IMR-90 (cell line): ENCODE measurements around the gene ABCA10. TPM values are rescaled to one million over a fixed set of nuclear protein-coding genes. Genes with fewer than 3 reads are reported as not detected.

Experiments used
- ATAC-seq: fragments of 200-7000 bp; cut with Tn5 transposase; 2 replicates; pipeline ENCODE4 v1.9.1; 2020; ENCODE audit warnings: low read depth, mild to moderate bottlenecking, moderate library complexity
- BruUV-seq: library from RNA; stranded (reverse); fragments of 400-500 nt; replicated peaks from 2 replicates; lab custom pipeline; 2021; lab: Mats Ljungman, UMichigan
- CTCF ChIA-PET: fragments of 300-600 bp; formaldehyde crosslinking; extraction: SDS; loops from one replicate; lab custom pipeline; 2021; ENCODE audit warnings: antibody characterized with exemption; lab: Yijun Ruan, JAX
- POLR2A ChIA-PET: fragments of 300-600 bp; sonication (Branson Sonifier 250); formaldehyde crosslinking; loops from one replicate; lab custom pipeline; 2022; ENCODE audit warnings: antibody characterized with exemption; ENCODE audit not compliant: unreplicated experiment; lab: Charles Lee
- DNase-seq: peaks from one replicate; pipeline ENCODE4 v3.0.0; 2013
- H2AFZ ChIP-seq: replicated peaks from 2 replicates; pipeline ENCODE3; 2013; ENCODE audit warnings: low read length, mild to moderate bottlenecking; ENCODE audit not compliant: poor library complexity
- H2AK5ac ChIP-seq: 2 replicates; pipeline ENCODE4 v1.6.1; 2013; ENCODE audit warnings: low read depth, low read length, inconsistent platforms
- H2AK9ac ChIP-seq: replicated peaks from 2 replicates; pipeline ENCODE3; 2013; ENCODE audit warnings: mild to moderate bottlenecking, low read depth, low read length, moderate library complexity; ENCODE audit not compliant: poor library complexity
- H2BK120ac ChIP-seq: 2 replicates; pipeline ENCODE4 v1.6.1; 2013; ENCODE audit warnings: low read depth, low read length, inconsistent platforms
- H2BK15ac ChIP-seq: 3 replicates; pipeline ENCODE4 v1.6.1; 2013; ENCODE audit warnings: low read depth, low read length, inconsistent platforms
- H2BK20ac ChIP-seq: 2 replicates; pipeline ENCODE4 v1.6.1; 2013; ENCODE audit warnings: low read depth, mild to moderate bottlenecking, inconsistent platforms, low read length, moderate library complexity
- H2BK5ac ChIP-seq: 2 replicates; pipeline ENCODE4 v1.6.1; 2013; ENCODE audit warnings: mild to moderate bottlenecking, low read depth, low read length, inconsistent platforms; ENCODE audit not compliant: poor library complexity, severe bottlenecking
- H3K14ac ChIP-seq: replicated peaks from 2 replicates; pipeline ENCODE4 v1.6.1; 2013; ENCODE audit warnings: low read depth, low read length, inconsistent platforms
- H3K18ac ChIP-seq: 2 replicates; pipeline ENCODE4 v1.6.1; 2013; ENCODE audit warnings: low read depth, low read length, control low read depth
- H3K23ac ChIP-seq: 2 replicates; pipeline ENCODE4 v1.6.1; 2013; ENCODE audit warnings: low read depth, low read length, inconsistent platforms
- H3K27ac ChIP-seq: 2 replicates; pipeline ENCODE4 v1.5.1; 2013; ENCODE audit warnings: mild to moderate bottlenecking, control low read depth, low read length; ENCODE audit not compliant: insufficient read depth
- H3K27me3 ChIP-seq: 2 replicates; pipeline ENCODE4 v1.6.1; 2013; ENCODE audit warnings: low read length; ENCODE audit not compliant: control insufficient read depth, insufficient read depth
- H3K36me3 ChIP-seq: 2 replicates; pipeline ENCODE4 v1.6.1; 2013; ENCODE audit warnings: low read length, mixed read lengths; ENCODE audit not compliant: control insufficient read depth, insufficient read depth
- H3K4ac ChIP-seq: 2 replicates; pipeline ENCODE4 v1.6.1; 2013; ENCODE audit warnings: low read depth, low read length, inconsistent platforms
- H3K4me1 ChIP-seq: 2 replicates; pipeline ENCODE4 v1.6.1; 2013; ENCODE audit warnings: low read length, mixed read lengths; ENCODE audit not compliant: control insufficient read depth, insufficient read depth
- H3K4me2 ChIP-seq: 2 replicates; pipeline ENCODE4 v1.6.1; 2013; ENCODE audit warnings: low read depth, mild to moderate bottlenecking, control low read depth, low read length, moderate library complexity
- H3K4me3 ChIP-seq: 2 replicates; pipeline ENCODE4 v1.5.1; 2013; ENCODE audit warnings: low read depth, mild to moderate bottlenecking, control low read depth, low read length, moderate library complexity; ENCODE audit not compliant: insufficient read depth
- H3K56ac ChIP-seq: 2 replicates; pipeline ENCODE4 v1.6.1; 2013; ENCODE audit warnings: low read length, inconsistent platforms; ENCODE audit not compliant: insufficient read depth; ENCODE audit errors: extremely low read depth
- H3K79me1 ChIP-seq, 2 experiments: 2 replicates each; pipeline ENCODE4 v1.6.1; 2013; ENCODE audit warnings: low read length in 2 of 2, inconsistent platforms in 1 of 2, low read depth in 1 of 2
- H3K9ac ChIP-seq: 2 replicates; pipeline ENCODE4 v1.6.1; 2013; ENCODE audit warnings: low read depth, low read length, control low read depth
- H3K9me1 ChIP-seq: 2 replicates; pipeline ENCODE4 v1.6.1; 2013; ENCODE audit warnings: low read length, inconsistent platforms; ENCODE audit not compliant: insufficient read depth
- H3K9me3 ChIP-seq: 2 replicates; pipeline ENCODE4 v1.6.1; 2013; ENCODE audit warnings: low read length; ENCODE audit not compliant: control insufficient read depth, insufficient read depth
- H4K20me1 ChIP-seq: 2 replicates; pipeline ENCODE4 v1.6.1; 2013; ENCODE audit warnings: low read length, inconsistent platforms; ENCODE audit not compliant: insufficient read depth
- H4K5ac ChIP-seq: 2 replicates; pipeline ENCODE4 v1.6.1; 2013; ENCODE audit warnings: mild to moderate bottlenecking, low read depth, low read length, control low read depth
- H4K8ac ChIP-seq, 2 experiments: 2 replicates each; pipeline ENCODE4 v1.6.1; 2013; ENCODE audit warnings: low read depth in 2 of 2, low read length in 2 of 2, control low read depth in 1 of 2, inconsistent platforms in 1 of 2
- H4K91ac ChIP-seq: 2 replicates; pipeline ENCODE4 v1.6.1; 2013; ENCODE audit warnings: low read depth, low read length, inconsistent platforms; ENCODE audit not compliant: insufficient read depth
- BHLHE40 ChIP-seq: fragments of 150-350 bp; IDR thresholded peaks from 2 replicates; pipeline ENCODE4 v1.6.1; 2016; ENCODE audit warnings: mild to moderate bottlenecking, low read depth, low read length
- CEBPB ChIP-seq: IDR thresholded peaks from 2 replicates; pipeline ENCODE4 v1.6.1; 2012; ENCODE audit warnings: low read depth, low read length, improper control_type of control experiment
- FOS ChIP-seq: fragments of 150-350 bp; IDR thresholded peaks from 2 replicates; pipeline ENCODE4 v1.6.1; 2016; ENCODE audit warnings: low read depth, low read length
- MAFK ChIP-seq: IDR thresholded peaks from 2 replicates; pipeline ENCODE4 v1.6.1; 2012; ENCODE audit warnings: low read depth, low read length, improper control_type of control experiment
- NFE2L2 ChIP-seq: fragments of 150-350 bp; IDR thresholded peaks from 2 replicates; pipeline ENCODE4 v1.6.1; 2016; ENCODE audit warnings: low read depth, mild to moderate bottlenecking, low read length
- POLR2A ChIP-seq: IDR thresholded peaks from 2 replicates; pipeline ENCODE4 v1.6.1; 2012; ENCODE audit warnings: mild to moderate bottlenecking, low read depth, low read length
- RAD21 ChIP-seq: IDR thresholded peaks from 2 replicates; pipeline ENCODE4 v1.6.1; 2012; ENCODE audit warnings: low read length, improper control_type of control experiment
- RCOR1 ChIP-seq: IDR thresholded peaks from 2 replicates; pipeline ENCODE4 v1.6.1; 2012; ENCODE audit warnings: mild to moderate bottlenecking, low read length, improper control_type of control experiment; ENCODE audit not compliant: insufficient replicate concordance
- RFX5 ChIP-seq: IDR thresholded peaks from 2 replicates; pipeline ENCODE4 v1.8.0; 2012; ENCODE audit warnings: low read depth, mild to moderate bottlenecking, low read length, moderate library complexity
- SMC3 ChIP-seq: fragments of 150-350 bp; IDR thresholded peaks from 2 replicates; pipeline ENCODE4 v1.6.1; 2016; ENCODE audit warnings: low read depth, mild to moderate bottlenecking, antibody characterized with exemption, low read length, moderate library complexity
- dilution Hi-C: fragments of 300-500 bp; cut with HindIII; formaldehyde crosslinking; loops from one replicate; pipeline ENCODE4 v1.14.3; 2018; ENCODE audit warnings: low sequenced_read_pairs; ENCODE audit not compliant: unreplicated experiment
- in situ Hi-C: fragments of 300-500 bp; cut with MboI; formaldehyde crosslinking; loops from 3 replicates; pipeline ENCODE4 v1.14.3; 2019; ENCODE audit warnings: low sequenced_read_pairs, inconsistent platforms, mixed read lengths
- intact Hi-C: fragments of 100-400 bp; cut with micrococcal nuclease; formaldehyde crosslinking; loops from 2 replicates; pipeline ENCODE4 v1.10.0; 2022
- polyA plus RNA-seq, 3 experiments: library from polyadenylated mRNA; depleted of rRNA; stranded (reverse); fragments of >200 nt; gene quantifications; 2 replicates each; pipeline ENCODE4 v1.2.3, GENCODE V29; 2012; ENCODE audit warnings: low replicate concordance in 1 of 3
- total RNA-seq: library from RNA; depleted of rRNA; stranded (reverse); fragments of >200 nt; gene quantifications from 2 replicates; pipeline ENCODE4 v1.2.3, GENCODE V29; 2012
- TF ChIP-seq, protein P1 (sequence below): conservative IDR thresholded peaks from 2 replicates; pipeline ENCODE4 v1.5.1; 2012; ENCODE audit warnings: mild to moderate bottlenecking, low read depth, low read length, improper control_type of control experiment
- TF ChIP-seq, protein P2 (sequence below): fragments of 150-350 bp; IDR thresholded peaks from 2 replicates; pipeline ENCODE4 v1.6.1; 2017; ENCODE audit warnings: mild to moderate bottlenecking, antibody characterized with exemption, low read length, low read depth
- TF ChIP-seq, protein P3 (sequence below): fragments of 150-350 bp; IDR thresholded peaks from 2 replicates; pipeline ENCODE4 v1.6.1; 2016; ENCODE audit warnings: low read depth, mild to moderate bottlenecking, low read length, moderate library complexity, borderline replicate concordance

The ABCA10 gene
- total and polyA plus RNA-seq, 2 of the 4 experiments (the other 2 are of a cell fraction), result under 0.01 to 0.03 TPM

DNA sequence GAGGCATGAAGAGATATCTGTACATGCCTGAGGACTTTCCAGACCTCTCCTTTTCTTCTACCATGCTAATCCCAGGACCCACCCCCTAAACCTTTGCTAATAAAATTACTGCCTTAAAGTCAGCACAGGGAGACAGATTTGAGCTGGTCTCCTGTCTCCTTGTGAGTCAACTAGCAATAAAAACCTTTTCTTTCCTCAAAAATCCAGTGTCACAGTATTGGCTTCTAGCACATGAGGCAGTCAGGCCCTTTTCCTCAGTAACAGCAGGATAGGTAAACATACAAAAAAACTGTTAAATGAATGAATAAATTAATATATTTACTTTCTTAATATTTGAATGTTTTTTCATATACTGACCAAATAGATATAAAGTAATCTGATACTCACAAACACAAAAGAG is 41.3 kb downstream of the ABCA10 start:
- DNase-seq (no peak), ATAC-seq (no peak)
- Histone ChIP-seq H3K79me1 (no peaks in the 10 kb centered on the region), H3K18ac (no peak overlapping the region), H2BK15ac (no peak overlapping the region), H3K4me3 (no peak overlapping the region), H4K20me1 (no peaks in the 10 kb centered on the region), H3K9ac (no peak overlapping the region), H3K27ac (no peak overlapping the region), H3K4me2 (no peak overlapping the region), H4K91ac (no peak overlapping the region), H3K56ac (no peak overlapping the region), H3K14ac (no peak overlapping the region), H3K27me3 (no peaks in the 10 kb centered on the region), H2AK9ac (no peak overlapping the region), H3K36me3 (no peaks in the 10 kb centered on the region), H3K4ac (no peak overlapping the region), H3K9me1 (no peaks in the 10 kb centered on the region), H4K5ac (no peak overlapping the region), H3K9me3 (no peaks in the 10 kb centered on the region), H2AFZ (no peak overlapping the region), H4K8ac (no peak overlapping the region), H2BK5ac (no peak overlapping the region), H2BK120ac (no peak overlapping the region), H2BK20ac (no peak overlapping the region), H2AK5ac (no peak overlapping the region), H3K23ac (no peak overlapping the region), H3K4me1 (no peaks in the 10 kb centered on the region)
- dilution Hi-C loops, result no loop called here
- BruUV-seq, result no TSS peak
- CTCF ChIA-PET, result interaction anchor here (0.6 kb wide), 1 partner anchor 589 kb away, joined by 3 read pairs; no protein-coding TSS in a partner anchor
- in situ Hi-C loops, result no loop called here
- TF ChIP-seq RCOR1 (no peak), NFE2L2 (no peak), POLR2A (no peak), RFX5 (no peak), SMC3 (no peak), RAD21 (no peak), MAFK (no peak), FOS (no peak), CEBPB (no peak), BHLHE40 (no peak)
- TF ChIP-seq, protein P1, sequence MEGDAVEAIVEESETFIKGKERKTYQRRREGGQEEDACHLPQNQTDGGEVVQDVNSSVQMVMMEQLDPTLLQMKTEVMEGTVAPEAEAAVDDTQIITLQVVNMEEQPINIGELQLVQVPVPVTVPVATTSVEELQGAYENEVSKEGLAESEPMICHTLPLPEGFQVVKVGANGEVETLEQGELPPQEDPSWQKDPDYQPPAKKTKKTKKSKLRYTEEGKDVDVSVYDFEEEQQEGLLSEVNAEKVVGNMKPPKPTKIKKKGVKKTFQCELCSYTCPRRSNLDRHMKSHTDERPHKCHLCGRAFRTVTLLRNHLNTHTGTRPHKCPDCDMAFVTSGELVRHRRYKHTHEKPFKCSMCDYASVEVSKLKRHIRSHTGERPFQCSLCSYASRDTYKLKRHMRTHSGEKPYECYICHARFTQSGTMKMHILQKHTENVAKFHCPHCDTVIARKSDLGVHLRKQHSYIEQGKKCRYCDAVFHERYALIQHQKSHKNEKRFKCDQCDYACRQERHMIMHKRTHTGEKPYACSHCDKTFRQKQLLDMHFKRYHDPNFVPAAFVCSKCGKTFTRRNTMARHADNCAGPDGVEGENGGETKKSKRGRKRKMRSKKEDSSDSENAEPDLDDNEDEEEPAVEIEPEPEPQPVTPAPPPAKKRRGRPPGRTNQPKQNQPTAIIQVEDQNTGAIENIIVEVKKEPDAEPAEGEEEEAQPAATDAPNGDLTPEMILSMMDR, result no peak
- TF ChIP-seq, protein P2, sequence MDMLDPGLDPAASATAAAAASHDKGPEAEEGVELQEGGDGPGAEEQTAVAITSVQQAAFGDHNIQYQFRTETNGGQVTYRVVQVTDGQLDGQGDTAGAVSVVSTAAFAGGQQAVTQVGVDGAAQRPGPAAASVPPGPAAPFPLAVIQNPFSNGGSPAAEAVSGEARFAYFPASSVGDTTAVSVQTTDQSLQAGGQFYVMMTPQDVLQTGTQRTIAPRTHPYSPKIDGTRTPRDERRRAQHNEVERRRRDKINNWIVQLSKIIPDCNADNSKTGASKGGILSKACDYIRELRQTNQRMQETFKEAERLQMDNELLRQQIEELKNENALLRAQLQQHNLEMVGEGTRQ, result no peak
- TF ChIP-seq, protein P3, sequence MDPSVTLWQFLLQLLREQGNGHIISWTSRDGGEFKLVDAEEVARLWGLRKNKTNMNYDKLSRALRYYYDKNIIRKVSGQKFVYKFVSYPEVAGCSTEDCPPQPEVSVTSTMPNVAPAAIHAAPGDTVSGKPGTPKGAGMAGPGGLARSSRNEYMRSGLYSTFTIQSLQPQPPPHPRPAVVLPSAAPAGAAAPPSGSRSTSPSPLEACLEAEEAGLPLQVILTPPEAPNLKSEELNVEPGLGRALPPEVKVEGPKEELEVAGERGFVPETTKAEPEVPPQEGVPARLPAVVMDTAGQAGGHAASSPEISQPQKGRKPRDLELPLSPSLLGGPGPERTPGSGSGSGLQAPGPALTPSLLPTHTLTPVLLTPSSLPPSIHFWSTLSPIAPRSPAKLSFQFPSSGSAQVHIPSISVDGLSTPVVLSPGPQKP, result no peak
- POLR2A ChIA-PET, result no interaction called here
- intact Hi-C loops, result no loop called here
